HepG2 (cell line): ENCODE data around the gene ARFGEF3. TPM values are rescaled to one million over a fixed set of nuclear protein-coding genes. Genes with fewer than 3 reads are reported as not detected.

Experiments used
- ATAC-seq: fragments of 200-7000 bp; cut with Tn5 transposase; 3 replicates; pipeline ENCODE4 v1.9.1; 2020; ENCODE audit warnings: mild to moderate bottlenecking, moderate library complexity
- BruUV-seq: library from RNA; stranded (reverse); fragments of 400-500 nt; replicated peaks from 2 replicates; lab custom pipeline; 2021; lab: Mats Ljungman, UMichigan
- CTCF ChIA-PET: fragments of 300-600 bp; formaldehyde crosslinking; extraction: SDS; loops from one replicate; lab custom pipeline; 2021; ENCODE audit warnings: low total read pairs, inconsistent platforms, low intra/inter-chr PET ratio; lab: Yijun Ruan, JAX
- POLR2A ChIA-PET: fragments of 350-600 bp; sonication (Branson Sonifier 250); formaldehyde crosslinking; loops from one replicate; lab custom pipeline; 2020; ENCODE audit warnings: antibody characterized with exemption, inconsistent platforms; lab: Yijun Ruan, JAX
- DNase-seq: peaks from one replicate; pipeline ENCODE4 v3.0.0-alpha.2; 2015; ENCODE audit warnings: low spot score
- FAIRE-seq: peaks from 3 replicates; lab custom pipeline; 2011; peaks lifted over from hg19 to GRCh38; lab: Jason Lieb, UNC
- H2AFZ ChIP-seq: one replicate; pipeline ENCODE4 v1.6.1; 2011; ENCODE audit warnings: low read length, inconsistent platforms
- H3K27ac ChIP-seq: fragments of 300-600 bp; 3 replicates; pipeline ENCODE4 v1.8.0; 2011; ENCODE audit warnings: mixed run types, mild to moderate bottlenecking, mixed read lengths, low read length, inconsistent platforms; ENCODE audit not compliant: insufficient read depth; ENCODE audit errors: extremely low read length
- H3K27me3 ChIP-seq, 2 experiments: fragments of 200-600 bp in 1 of 2; 2 replicates in 1 of 2; 3 replicates in 1 of 2; pipeline versions ENCODE4 v1.6.0 to v1.8.0; 2011; ENCODE audit warnings: low read length in 2 of 2, mild to moderate bottlenecking in 2 of 2, moderate library complexity in 2 of 2, inconsistent platforms in 1 of 2; ENCODE audit not compliant: insufficient read depth in 2 of 2, control insufficient read depth in 1 of 2
- H3K36me3 ChIP-seq, 2 experiments: fragments of 200-600 bp in 1 of 2; replicated peaks in 1 of 2; 2 replicates in 1 of 2; 3 replicates in 1 of 2; pipeline versions ENCODE4 v1.5.1 to v1.8.0; 2011; ENCODE audit warnings: low read length in 2 of 2, inconsistent platforms in 1 of 2; ENCODE audit not compliant: insufficient read depth in 2 of 2, control insufficient read depth in 1 of 2
- H3K4me1 ChIP-seq: 2 replicates; pipeline ENCODE4 v1.5.1; 2012; ENCODE audit warnings: low read length, inconsistent platforms; ENCODE audit not compliant: insufficient read depth
- H3K4me2 ChIP-seq: 2 replicates; pipeline ENCODE4 v1.6.0; 2011; ENCODE audit warnings: low read depth, low read length, inconsistent platforms
- H3K4me3 ChIP-seq, 3 experiments: fragments of 200-600 bp in 1 of 3; sonication (generic), shearing (Covaris generic) in 1 of 3; replicated peaks in 1 of 3; 2 replicates each; pipeline ENCODE4 v1.5.1; 2011 to 2016; ENCODE audit warnings: low read length in 3 of 3, inconsistent platforms in 2 of 3, low read depth in 2 of 3, mild to moderate bottlenecking in 2 of 3, control low read depth in 1 of 3, mixed read lengths in 1 of 3; ENCODE audit not compliant: insufficient read depth in 1 of 3
- H3K79me2 ChIP-seq: one replicate; pipeline ENCODE4 v1.6.1; 2011; ENCODE audit warnings: low read length, inconsistent platforms; ENCODE audit not compliant: insufficient read depth
- H3K9ac ChIP-seq: 2 replicates; pipeline ENCODE4 v1.6.0; 2011; ENCODE audit warnings: mild to moderate bottlenecking, low read depth, low read length, inconsistent platforms; ENCODE audit not compliant: insufficient read depth
- H3K9me3 ChIP-seq: 2 replicates; pipeline ENCODE4 v1.5.1; 2012; ENCODE audit warnings: mild to moderate bottlenecking, low read length
- H4K20me1 ChIP-seq: 2 replicates; pipeline ENCODE4 v1.6.0; 2011; ENCODE audit warnings: inconsistent platforms, mild to moderate bottlenecking, low read length, moderate library complexity; ENCODE audit not compliant: insufficient read depth
- CTCF ChIP-seq: sonication (generic); formaldehyde crosslinking; IDR thresholded peaks from 2 replicates; pipeline ENCODE4 v1.5.0; 2020; ENCODE audit warnings: mild to moderate bottlenecking, missing genetic modification reagents, moderate library complexity
- HOMEZ ChIP-seq: IDR thresholded peaks from 2 replicates; pipeline ENCODE4 v1.6.1; 2016; ENCODE audit warnings: low read depth
- RXRA ChIP-seq: sonication (generic); formaldehyde crosslinking; IDR thresholded peaks from 2 replicates; pipeline ENCODE4 v1.5.1; 2020; ENCODE audit warnings: missing genetic modification reagents
- SCMH1 ChIP-seq: sonication (generic); formaldehyde crosslinking; IDR thresholded peaks from 2 replicates; pipeline ENCODE4 v1.9.0; 2021; ENCODE audit warnings: missing genetic modification reagents, mild to moderate bottlenecking, borderline replicate concordance
- STAG1 ChIP-seq: sonication (generic); formaldehyde crosslinking; IDR thresholded peaks from 2 replicates; pipeline ENCODE4 v1.4.0; 2020; ENCODE audit warnings: missing genetic modification reagents
- THAP9 ChIP-seq: sonication (generic); formaldehyde crosslinking; IDR thresholded peaks from 2 replicates; pipeline ENCODE4; 2020; ENCODE audit warnings: missing genetic modification reagents, mild to moderate bottlenecking, borderline replicate concordance
- ZNF746 ChIP-seq: sonication (generic); formaldehyde crosslinking; IDR thresholded peaks from 2 replicates; pipeline ENCODE4 v1.8.0; 2022; ENCODE audit warnings: mild to moderate bottlenecking, missing genetic modification reagents
- ZNF777 ChIP-seq: sonication (generic); formaldehyde crosslinking; IDR thresholded peaks from 2 replicates; pipeline ENCODE4 v1.4.0; 2020; ENCODE audit warnings: missing genetic modification reagents
- whole genome bisulfite sequencing: methylation state at CpG from one replicate; pipeline ENCODE4 v1.1.6; 2017; ENCODE audit warnings: low lambda C conversion rate; 5-methylcytosine and 5-hydroxymethylcytosine counted together
- in situ Hi-C: cut with HindIII; loops from 2 replicates; pipeline ENCODE4 v1.10.0; 2017; ENCODE audit warnings: low pct_unique_long_range_greater_than_20kb; ENCODE audit not compliant: extremely low pct_ligation_motif_present
- intact Hi-C: fragments of 100-400 bp; cut with micrococcal nuclease; formaldehyde crosslinking; loops from one replicate; pipeline ENCODE4 v1.10.0; 2022; ENCODE audit not compliant: unreplicated experiment
- polyA plus RNA-seq, 8 experiments: library from polyadenylated mRNA; depleted of rRNA in 3 of 8; stranded (reverse) in 7 of 8; unstranded in 1 of 8; fragments of >200 nt; fragmentation: Illumina TruSeq in 4 of 8; extraction: Trizol in 4 of 8; gene quantifications; 2 replicates each; pipeline versions ENCODE4 v1.2.1 to v1.2.3, GENCODE V29; 2011 to 2016; ENCODE audit warnings: low read depth in 4 of 8, missing spikeins in 1 of 8, mixed read lengths in 1 of 8; ENCODE audit not compliant: insufficient read depth in 1 of 8
- total RNA-seq, 5 experiments: library from RNA; depleted of rRNA; stranded (reverse); fragments of >200 nt; fragmentation: Illumina TruSeq; extraction: Trizol; gene quantifications; 2 replicates each; pipeline ENCODE4 v1.2.3, GENCODE V29; 2016; ENCODE audit warnings: low read depth in 1 of 5

The ARFGEF3 gene
- total and polyA plus RNA-seq, 2 of the 13 experiments (the other 11 are each of a cell fraction or from before 2014, with no cell fraction given): 0.60 to 2.6 TPM

- TF ChIP-seq THAP9 (no peak), ZNF777 (no peak), HOMEZ (no peak)
Measured at GRCh38 chr6:138278326-138278725, 116.6 kb downstream of the ARFGEF3 start (continued).

- no peak overlapping the region for H3K27ac ChIP-seq
- WGBS: 73% methylated on average over 6 of the region's 6 CpGs
- CTCF ChIA-PET: interaction anchor here (4.4 kb wide), 1 partner anchor 170 kb away, joined by 53 read pairs; no protein-coding TSS in a partner anchor
- H3K79me2 ChIP-seq: no peaks in the 10 kb centered on the region
- H3K36me3 ChIP-seq: no peaks in the 10 kb centered on the region
- no peak overlapping the region for H3K9ac ChIP-seq
- H2AFZ ChIP-seq: no peak overlapping the region
- TF ChIP-seq SCMH1 (CRISPR knock-in tag) (no peak), RXRA (CRISPR knock-in tag) (no peak), ZNF746 (no peak), STAG1 (peak; percentile 16; the same call in 1 of the 2 replicates), CTCF (peak; percentile 41)
- no peak overlapping the region for H3K4me3 ChIP-seq
- H3K4me2 ChIP-seq: no peak overlapping the region
- POLR2A ChIA-PET: no interaction called here
- H4K20me1 ChIP-seq: no peaks in the 10 kb centered on the region
- FAIRE-seq (no peak), ATAC-seq (peak; percentile 44), DNase-seq (no peak)
- no TSS peak for BruUV-seq
- H3K27me3 ChIP-seq: no peaks in the 10 kb centered on the region
- in situ Hi-C loops (loop anchor here (5.0 to 25.0 kb wide), 2 partner anchors 168 to 302 kb away; no protein-coding TSS in a partner anchor), intact Hi-C loops (loop anchor here (2.0 to 5.0 kb wide), 3 partner anchors 119 to 283 kb away; partner anchors contain the start of gene HEBP2)
- H3K4me1 ChIP-seq: 0 out of 2 replicates have a peak, but pooled peaks cover 5% of the 10 kb centered on the region
- no peaks in the 10 kb centered on the region for H3K9me3 ChIP-seq
Measured at GRCh38 chr6:138285800-138286199, 124.1 kb downstream of the ARFGEF3 start.
